ENCODE data around the gene CCR2.

The CCR2 gene

GRCh38 chr3:46405301-46406019, 51.5 kb downstream of the CCR2 start:
- no peak for DNase-seq (ENCODE audit: low spot score)

- no peak for DNase-seq (ENCODE audit: low spot score)
These were observed 52.5 kb downstream of the CCR2 start for GRCh38 chr3:46406443-46406787.

DNA sequence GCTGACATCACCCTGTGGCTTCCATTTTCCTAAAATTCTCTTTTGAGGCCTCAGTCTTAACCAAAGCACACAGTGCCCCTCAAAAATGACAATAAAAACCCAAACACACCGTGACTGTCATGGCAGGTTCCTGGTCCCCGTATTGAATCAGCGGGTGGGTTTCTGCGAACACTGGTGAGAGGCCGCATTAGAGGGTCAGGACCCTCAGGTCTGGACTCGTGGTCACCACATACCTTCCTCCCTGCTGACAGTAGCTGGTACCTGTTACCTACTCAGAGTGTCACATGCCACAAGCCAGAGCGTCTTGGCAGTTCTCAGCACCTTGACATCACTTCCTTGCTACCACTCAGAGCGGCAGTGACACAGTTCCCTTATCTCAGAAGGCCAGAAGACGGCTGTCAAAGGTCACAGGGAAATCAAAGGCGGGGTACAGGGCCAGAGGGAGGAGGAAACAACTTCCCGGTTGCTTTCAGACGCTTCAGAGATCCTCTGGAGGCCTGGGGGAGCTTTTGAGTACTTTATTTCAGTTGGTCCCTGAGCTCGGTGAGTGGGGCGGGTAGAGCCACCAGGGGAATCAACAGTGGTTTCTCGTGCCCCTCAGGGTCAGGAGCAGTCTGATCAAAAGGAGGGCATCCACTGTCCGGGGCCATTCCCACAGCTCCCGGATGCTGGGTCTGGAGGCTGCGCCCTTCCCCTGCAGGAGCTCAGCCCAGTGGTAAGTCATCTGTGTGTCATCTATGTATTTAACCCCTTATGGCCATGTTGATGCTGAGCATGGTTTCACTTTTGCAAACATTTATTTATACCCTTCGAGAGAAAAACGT, 53.1 kb downstream of the CCR2 start, which contains the start of the genes CCR5AS and CCRL2:
CCR5AS (minus strand) TSS at position 279 of the 824 bp plus-strand sequence.
CCRL2 (plus strand) TSS at position 472 of the 824 bp plus-strand sequence. CDS start 821 bp downstream, outside the sequence.
- DNase-seq (ENCODE audit: low spot score): peak; percentile 12

DNA sequence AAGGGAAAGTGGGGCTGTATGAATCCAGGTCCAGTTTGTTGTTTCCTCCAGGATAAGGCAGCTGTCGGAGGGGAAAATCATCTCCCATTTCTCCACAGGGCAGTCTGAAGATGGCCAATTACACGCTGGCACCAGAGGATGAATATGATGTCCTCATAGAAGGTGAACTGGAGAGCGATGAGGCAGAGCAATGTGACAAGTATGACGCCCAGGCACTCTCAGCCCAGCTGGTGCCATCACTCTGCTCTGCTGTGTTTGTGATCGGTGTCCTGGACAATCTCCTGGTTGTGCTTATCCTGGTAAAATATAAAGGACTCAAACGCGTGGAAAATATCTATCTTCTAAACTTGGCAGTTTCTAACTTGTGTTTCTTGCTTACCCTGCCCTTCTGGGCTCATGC, 54.1 kb downstream of the CCR2 start:
- no peak for DNase-seq (ENCODE audit: low spot score)

DNA sequence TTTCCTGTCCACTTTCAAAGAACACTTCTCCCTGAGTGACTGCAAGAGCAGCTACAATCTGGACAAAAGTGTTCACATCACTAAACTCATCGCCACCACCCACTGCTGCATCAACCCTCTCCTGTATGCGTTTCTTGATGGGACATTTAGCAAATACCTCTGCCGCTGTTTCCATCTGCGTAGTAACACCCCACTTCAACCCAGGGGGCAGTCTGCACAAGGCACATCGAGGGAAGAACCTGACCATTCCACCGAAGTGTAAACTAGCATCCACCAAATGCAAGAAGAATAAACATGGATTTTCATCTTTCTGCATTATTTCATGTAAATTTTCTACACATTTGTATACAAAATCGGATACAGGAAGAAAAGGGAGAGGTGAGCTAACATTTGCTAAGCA, 54.9 kb downstream of the CCR2 start:
- no peak for DNase-seq (ENCODE audit: low spot score)

- no peak for DNase-seq (ENCODE audit: low spot score)
These were observed 56.0 kb downstream of the CCR2 start for GRCh38 chr3:46409739-46410489.

All from germinal center (tissue), 1 donor.